ENCODE measurements around the gene DPP10. TPM values are rescaled to one million over a fixed set of nuclear protein-coding genes. Genes with fewer than 3 reads are reported as not detected.

Gene DPP10
- total and polyA plus RNA-seq, 2 of the 13 experiments (the other 11 are each of a cell fraction or from before 2014, with no cell fraction given), result 0.95 to 1.7 TPM

- TF ChIP-seq USF2 (IDR thresholded peaks at IDR 0.05; ENCODE audit: low read depth, low read length), result no peak
- no peak for TF ChIP-seq USF2 (CRISPR knock-in tag; IDR thresholded peaks at IDR 0.05; ENCODE audit: borderline replicate concordance)
- no peak for TF ChIP-seq PHF20 (CRISPR knock-in tag; IDR thresholded peaks at IDR 0.05)
- no peak for TF ChIP-seq ZFP82 (CRISPR knock-in tag; IDR thresholded peaks at IDR 0.05; ENCODE audit: borderline replicate concordance)
Observed at GRCh38 chr2:114614592-114614991, 172.2 kb downstream of the DPP10 start (continued).

- DNase-seq (ENCODE audit: low spot score) (no peak), ATAC-seq (no peak), FAIRE-seq (no peak)
- Histone ChIP-seq H3K79me2 (ENCODE audit: insufficient read depth, low read length) (no peaks in the 10 kb centered on the region), H3K36me3 (replicated peaks in 1 of 2; ENCODE audit: control insufficient read depth in 1 of 2, insufficient read depth in 2 of 2, low read length in 2 of 2) (no peaks in the 10 kb centered on the region), H2AFZ (ENCODE audit: low read length) (no peak overlapping the region), H3K4me3 (replicated peaks in 1 of 3; ENCODE audit: insufficient read depth in 1 of 3, low read depth in 2 of 3, low read length in 3 of 3) (no peak overlapping the region), H3K9me3 (ENCODE audit: low read length) (no peaks in the 10 kb centered on the region), H3K27me3 (ENCODE audit: control insufficient read depth in 1 of 2, insufficient read depth in 2 of 2, low read length in 2 of 2) (peaks cover 0 to 1% of the 10 kb centered on the region in 2 experiments; a peak in 1 of 5 replicates), H3K27ac (ENCODE audit: extremely low read length, insufficient read depth, low read length) (no peak overlapping the region), H3K4me1 (ENCODE audit: insufficient read depth, low read length) (no peaks in the 10 kb centered on the region), H3K4me2 (ENCODE audit: low read depth, low read length) (no peak overlapping the region), H4K20me1 (ENCODE audit: insufficient read depth, low read length) (no peaks in the 10 kb centered on the region), H3K9ac (ENCODE audit: insufficient read depth, low read depth, low read length) (no peak overlapping the region)
- ChIA-PET POLR2A (no interaction called here), CTCF (ENCODE audit: low intra/inter-chr PET ratio, low total read pairs) (no interaction called here)
- in situ Hi-C loops (cut with HindIII; ENCODE audit: extremely low pct_ligation_motif_present, low pct_unique_long_range_greater_than_20kb) (no loop called here), intact Hi-C loops (cut with micrococcal nuclease; ENCODE audit: unreplicated experiment) (no loop called here)
- WGBS (ENCODE audit: low lambda C conversion rate), result 9% methylated on average over 7 of the region's 7 CpGs
- BruUV-seq (replicated peaks), result no TSS peak
- no peak for TF ChIP-seq DMAP1 (CRISPR knock-in tag; IDR thresholded peaks at IDR 0.05)
- no peak for TF ChIP-seq EEA1 (CRISPR knock-in tag; IDR thresholded peaks at IDR 0.05; ENCODE audit: borderline replicate concordance)
Observed at GRCh38 chr2:114628481-114628880, 186.0 kb downstream of the DPP10 start.

All from HepG2 (cell line).